HS-27A (cell line): ENCODE results near the gene NREP.
"Not testable (repeated sequence)": the region's sequence is repeated elsewhere in the genome, so short reads cannot be mapped to it uniquely, and the experiment has no call there.

Experiments used
- DNase-seq: peaks from one replicate; pipeline ENCODE4 v3.0.0-alpha.2; 2012; ENCODE audit warnings: low read depth, missing footprints

The NREP gene

GRCh38 chr5:111738118-111738517 lies 18.9 kb downstream of the NREP start:
- DNase-seq = no peak

GRCh38 chr5:111737716-111738115 lies 19.3 kb downstream of the NREP start:
- no peak for DNase-seq

DNA sequence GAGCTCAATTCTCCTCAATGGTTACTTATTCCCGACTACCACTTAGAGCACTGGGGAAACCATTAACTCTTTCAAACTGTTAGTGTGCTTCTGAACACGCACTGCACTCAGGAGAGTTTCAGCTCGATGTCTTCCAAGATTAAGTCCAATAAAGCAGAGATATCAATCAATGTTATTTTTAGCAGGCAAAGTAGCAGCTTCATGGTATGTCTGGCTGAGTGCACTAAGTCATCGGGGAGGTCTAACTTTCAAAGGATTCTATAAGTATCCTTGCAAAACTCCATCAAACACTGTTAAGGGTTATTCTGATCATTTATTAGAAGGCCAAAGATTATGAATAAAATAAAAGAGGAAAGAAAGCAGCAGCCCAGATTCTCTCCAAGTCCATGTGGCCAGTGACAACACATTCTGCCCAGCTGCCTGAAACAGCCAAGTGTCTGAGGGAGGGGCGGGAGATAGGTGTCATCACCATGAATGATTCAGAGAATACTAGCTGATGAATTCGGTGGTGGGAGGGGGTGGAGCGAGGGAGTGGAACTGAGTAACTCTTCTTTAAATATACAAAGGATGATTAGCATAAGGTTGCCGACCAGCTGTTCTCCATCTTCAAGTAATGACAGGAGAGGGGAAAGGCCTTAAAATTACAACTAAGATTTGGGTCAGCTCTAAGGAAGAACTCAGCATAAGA lies 21.3 kb downstream of the NREP start:
- no peak for DNase-seq

GRCh38 chr5:111734597-111734996 lies 22.4 kb downstream of the NREP start:
- no peak for DNase-seq

- no peak for DNase-seq
Observed at GRCh38 chr5:111734013-111734412, 23.0 kb downstream of the NREP start.

DNA sequence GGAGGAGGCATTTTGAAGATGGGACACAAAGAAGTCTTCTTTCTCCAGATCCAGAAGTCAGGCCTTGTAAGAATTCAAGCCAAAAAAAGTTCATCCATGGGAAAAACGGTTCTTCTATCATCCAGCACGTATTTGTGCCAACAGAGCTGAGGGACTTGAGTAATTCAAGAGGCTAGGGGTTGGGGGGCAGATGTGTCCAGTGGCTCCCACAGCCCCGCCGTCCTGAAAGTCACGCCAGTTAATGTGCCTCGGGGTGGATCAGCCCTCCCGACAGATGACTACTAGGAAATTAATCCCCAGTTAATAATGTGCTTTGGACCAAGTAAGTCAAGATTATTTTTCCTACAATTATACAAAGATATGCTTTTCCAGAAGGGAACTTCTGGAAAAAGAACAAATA lies 23.4 kb downstream of the NREP start:
- no peak for DNase-seq

DNA sequence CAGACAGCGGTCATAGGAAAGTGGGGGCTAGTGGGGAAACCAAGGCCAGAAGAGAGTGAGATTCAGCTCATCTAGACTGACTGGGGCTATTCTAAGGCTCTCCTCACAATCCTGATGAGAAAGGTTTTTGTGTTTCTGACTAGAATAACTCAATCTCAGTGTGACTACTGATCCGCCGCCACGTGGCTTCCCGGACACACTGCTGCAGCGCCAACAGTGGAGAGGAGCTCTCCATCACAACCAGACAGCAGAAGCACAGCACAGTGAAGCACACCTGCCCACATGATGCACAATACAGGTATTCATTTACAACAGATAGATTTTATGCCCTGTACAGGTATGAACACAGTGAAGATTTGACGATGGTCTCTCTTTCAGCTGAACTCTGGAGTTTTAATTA lies 25.4 kb downstream of the NREP start:
- DNase-seq = no peak

DNA sequence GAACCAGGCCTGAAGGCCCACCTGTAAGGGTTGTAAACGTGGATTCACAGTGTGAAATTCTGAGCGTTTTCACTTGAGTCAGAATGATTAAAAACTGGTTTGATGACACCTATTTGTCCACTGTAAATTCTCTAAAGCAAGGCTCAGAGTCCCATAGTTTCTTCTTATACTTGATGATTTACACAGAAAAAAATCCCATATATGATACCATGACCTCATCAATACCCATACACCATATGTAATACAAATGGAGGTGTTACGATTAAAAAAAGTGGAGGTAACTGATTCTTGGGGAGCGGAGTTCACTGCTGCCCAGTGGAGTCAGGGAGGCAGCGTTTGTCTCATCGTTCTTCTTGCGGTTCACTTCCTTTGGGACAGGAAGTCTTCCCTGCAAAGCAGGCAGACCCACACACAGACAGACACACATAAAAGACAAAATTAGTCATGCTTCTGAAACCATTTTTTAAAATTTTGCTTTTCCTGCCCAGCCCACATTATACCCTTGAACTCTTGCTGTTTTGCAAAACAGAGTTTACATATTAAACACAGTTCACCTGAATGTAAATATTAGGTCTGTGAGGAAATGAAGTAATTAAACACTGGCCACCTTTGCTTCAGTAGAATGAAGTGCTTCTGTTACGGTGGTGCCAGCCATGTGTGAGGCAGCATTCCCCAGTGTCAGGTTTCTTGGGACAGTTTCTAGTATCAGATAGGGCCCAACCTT lies 26.2 kb downstream of the NREP start:
- no peak for DNase-seq

DNA sequence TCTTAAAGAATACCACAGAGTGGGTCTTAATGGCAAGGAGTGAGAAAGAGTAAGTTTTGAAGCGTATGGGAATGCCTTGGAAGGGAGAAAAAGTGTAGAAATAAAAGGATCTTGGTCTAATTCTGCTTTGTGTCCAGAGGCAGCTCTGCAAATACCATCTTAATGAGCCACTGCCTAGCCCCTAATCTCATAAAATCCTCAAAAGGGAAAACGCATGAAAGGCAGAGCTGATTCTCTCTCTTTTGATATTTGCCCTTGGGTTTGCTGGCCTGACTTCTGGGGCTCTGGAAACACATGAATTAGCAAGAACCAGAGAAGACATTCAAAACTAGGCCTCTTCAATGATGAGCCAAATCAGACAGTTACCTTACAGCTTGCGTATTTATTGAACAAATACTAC lies 28.1 kb downstream of the NREP start:
- no peak for DNase-seq

DNA sequence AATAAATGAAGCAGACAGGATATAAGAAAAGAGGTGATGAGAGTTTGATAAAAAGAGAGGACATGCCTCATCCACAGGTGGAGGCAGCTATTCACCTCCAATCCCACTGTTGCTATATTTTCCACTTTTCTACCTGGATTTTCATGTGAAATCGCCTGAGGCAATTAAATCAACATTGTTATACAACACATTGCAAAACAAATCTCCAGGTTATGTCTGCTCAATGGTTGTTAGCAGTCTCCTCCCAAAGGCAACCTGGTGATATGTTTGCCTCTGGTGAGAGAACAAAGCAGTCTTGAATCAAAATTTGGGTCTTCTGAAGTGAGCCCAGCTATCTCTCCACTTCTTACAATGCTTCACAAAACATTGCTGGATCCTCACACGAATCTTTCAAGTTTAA lies 30.0 kb downstream of the NREP start:
- no peak for DNase-seq

- DNase-seq = no peak
Observed at GRCh38 chr5:111722140-111722539, 34.9 kb downstream of the NREP start.

GRCh38 chr5:111720333-111720890 lies 36.6 kb downstream of the NREP start:
- no peak for DNase-seq

GRCh38 chr5:111719773-111720172 lies 37.2 kb downstream of the NREP start:
- DNase-seq = no peak

DNA sequence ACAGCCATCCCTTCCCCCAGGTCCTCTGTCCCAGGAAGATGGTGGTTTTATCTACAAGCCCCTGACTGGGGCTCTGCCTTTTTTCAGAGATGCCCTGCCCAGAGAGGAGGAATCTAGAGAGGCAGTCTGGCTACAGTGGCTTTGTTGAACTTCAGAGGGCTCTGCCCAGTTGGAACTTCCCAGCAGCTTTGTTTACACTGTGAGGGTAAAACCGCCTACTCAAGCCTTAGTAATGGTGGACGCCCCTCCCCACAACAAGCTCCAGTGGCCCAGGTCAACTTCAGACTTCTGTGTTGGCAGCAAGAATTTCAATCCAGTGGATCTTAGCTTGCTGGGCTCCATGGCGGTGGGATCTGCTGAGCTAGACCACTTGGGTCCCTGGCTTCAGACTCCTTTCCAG lies 40.2 kb downstream of the NREP start:
- not testable (repeated sequence) for DNase-seq

DNA sequence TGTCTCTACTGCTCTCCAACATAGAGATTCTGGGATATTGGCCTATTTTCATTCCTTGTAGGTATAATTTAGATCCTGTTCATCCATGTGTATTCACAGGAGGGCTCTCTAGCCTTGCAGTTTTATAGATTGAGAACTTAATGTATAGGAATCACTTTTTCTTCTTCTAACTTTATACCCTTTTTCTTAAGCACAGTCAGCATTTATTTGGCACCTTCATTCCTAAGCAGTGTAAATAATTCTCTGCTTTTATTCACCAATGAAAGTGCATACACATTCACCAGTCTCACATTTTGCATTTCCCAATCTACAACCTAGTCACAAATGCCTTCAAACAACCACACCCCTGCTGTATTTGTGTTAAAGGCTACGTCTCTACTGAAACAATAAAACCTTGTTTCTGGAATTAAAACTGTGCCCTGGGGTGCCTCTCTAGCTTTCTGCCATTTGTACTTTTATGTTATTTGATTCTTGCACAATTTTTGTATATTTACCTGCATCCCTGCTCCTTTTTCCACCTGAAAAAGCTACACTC lies 49.3 kb downstream of the NREP start:
- no peak for DNase-seq

DNA sequence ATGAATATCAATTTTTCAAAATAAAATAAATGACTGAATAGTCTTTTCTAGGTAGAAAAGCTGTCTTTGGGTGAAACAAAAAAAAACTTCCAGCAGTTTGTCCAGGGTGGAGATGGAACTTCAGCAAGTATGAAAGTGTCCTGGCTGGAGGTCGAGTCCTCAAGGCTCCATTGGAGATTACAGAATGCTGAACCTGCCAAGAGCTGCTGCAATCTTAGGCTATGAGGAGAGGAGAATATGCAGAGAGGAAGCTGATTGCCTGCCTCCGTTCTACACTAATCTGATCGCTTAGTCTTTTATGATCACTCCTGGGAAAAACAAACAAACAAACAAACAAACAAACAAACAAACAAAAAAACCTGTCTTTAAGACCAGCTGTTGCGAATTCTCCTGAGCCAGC lies 50.6 kb downstream of the NREP start:
- no peak for DNase-seq

- DNase-seq = no peak
Observed at GRCh38 chr5:111704452-111705085, 52.4 kb downstream of the NREP start.

GRCh38 chr5:111703662-111704061 lies 53.3 kb downstream of the NREP start:
- no peak for DNase-seq

DNA sequence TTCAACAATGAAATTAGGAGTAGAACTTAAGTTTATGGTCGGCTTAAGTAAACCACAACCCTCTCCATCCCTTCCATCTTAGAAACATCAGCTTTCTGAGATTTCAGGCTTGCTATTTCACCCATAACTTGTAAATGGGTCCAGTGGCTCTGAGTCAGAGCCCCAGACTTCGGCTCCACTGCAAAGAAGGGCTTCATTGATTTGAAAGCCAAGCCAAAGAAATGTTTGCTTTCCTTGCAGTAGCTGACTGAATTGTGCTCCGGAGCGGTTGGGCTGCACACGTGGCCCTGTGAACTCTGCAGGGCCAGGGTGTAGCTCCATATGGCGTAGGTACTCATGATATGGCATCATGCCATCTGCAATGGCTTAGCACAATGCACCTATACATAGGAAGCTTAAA lies 57.0 kb downstream of the NREP start:
- no peak for DNase-seq

GRCh38 chr5:111699324-111699723 lies 57.7 kb downstream of the NREP start:
- no peak for DNase-seq

DNA sequence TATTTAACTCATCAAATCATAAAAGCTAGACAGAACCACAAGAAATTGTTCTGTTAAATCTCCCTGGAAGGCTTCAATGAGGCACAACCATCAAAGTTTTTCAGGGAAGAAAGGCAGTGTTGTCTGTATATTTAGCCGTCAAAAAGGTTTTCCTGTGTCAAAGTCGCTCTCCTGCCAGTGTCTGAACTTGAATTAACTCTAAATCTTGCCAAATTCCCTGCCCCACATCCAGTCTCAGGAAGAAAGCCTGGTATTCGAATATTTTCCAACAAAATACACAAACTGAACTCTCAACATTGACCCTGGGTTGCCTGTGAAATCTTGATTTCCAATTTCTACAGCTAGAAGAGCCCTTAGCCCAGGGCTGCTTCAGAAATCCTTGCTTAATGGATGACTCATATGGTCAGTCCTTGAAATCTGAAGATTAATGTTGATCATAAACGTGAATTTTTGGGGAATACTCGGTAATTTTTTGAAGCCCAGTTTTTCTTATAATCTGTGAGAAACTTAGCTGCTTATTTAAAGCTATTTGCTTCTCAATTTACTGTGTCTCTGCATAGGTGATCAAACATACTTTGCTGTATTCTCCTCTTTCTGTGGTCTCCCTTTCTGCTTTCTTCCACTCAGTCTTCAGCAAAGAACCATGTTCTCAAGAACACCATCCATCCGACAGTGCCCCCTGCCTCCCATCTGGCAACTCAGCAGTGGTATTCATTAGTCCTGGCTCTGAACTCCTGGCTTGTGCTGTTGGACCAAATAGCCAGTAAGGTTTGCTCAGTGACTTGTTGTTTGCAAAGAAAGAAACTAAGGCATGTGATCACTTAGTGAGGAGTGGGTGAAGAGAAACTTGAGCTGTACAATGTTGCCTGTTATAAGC lies 58.9 kb downstream of the NREP start:
- no peak for DNase-seq

- no peak for DNase-seq
Observed at GRCh38 chr5:111697215-111697614, 59.8 kb downstream of the NREP start.
